Activated naive CD4-positive, alpha-beta T cell treated with Interleukin-2 at 50 U/mL for 16 hours (primary cell): ENCODE measurements around the gene MC4R.

Experiments used
- DNase-seq: peaks from one replicate; pipeline ENCODE4 v3.0.0-alpha.2; 2020

Gene MC4R

DNA sequence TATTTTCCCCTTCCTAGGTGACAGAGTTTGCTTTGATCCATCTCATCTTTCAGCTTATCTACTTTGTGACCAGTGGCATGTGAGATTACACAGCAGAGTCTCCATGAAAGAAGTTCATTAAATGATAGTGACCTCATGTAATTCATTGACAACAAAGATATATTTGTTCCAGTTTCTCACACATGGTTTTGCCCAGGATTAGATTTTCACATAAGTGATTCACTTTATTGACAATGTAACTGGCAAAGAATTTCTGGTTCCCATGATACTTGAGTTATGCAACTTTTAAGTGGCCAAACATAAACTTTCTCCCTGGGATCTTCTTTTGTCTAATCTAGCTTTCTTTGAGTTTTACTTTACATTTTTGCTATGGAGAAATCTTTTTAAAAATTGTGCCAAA, 50.0 kb downstream of the MC4R start:
- no peak for DNase-seq
